Fibroblast of skin of abdomen (primary cell): ENCODE data around the gene ZNF618. TPM values are rescaled to one million over a fixed set of nuclear protein-coding genes. Genes with fewer than 3 reads are reported as not detected.

Experiments
- DNase-seq: peaks from one replicate; pipeline ENCODE4 v3.0.0-alpha.2; 2013
- polyA plus RNA-seq, 2 experiments: library from polyadenylated mRNA; unstranded; fragments of 120-200 nt; gene quantifications; one replicate each; pipeline ENCODE4 v1.2.1, GENCODE V29; 2013; ENCODE audit not compliant: insufficient read length in 2 of 2

The ZNF618 gene, protein sequence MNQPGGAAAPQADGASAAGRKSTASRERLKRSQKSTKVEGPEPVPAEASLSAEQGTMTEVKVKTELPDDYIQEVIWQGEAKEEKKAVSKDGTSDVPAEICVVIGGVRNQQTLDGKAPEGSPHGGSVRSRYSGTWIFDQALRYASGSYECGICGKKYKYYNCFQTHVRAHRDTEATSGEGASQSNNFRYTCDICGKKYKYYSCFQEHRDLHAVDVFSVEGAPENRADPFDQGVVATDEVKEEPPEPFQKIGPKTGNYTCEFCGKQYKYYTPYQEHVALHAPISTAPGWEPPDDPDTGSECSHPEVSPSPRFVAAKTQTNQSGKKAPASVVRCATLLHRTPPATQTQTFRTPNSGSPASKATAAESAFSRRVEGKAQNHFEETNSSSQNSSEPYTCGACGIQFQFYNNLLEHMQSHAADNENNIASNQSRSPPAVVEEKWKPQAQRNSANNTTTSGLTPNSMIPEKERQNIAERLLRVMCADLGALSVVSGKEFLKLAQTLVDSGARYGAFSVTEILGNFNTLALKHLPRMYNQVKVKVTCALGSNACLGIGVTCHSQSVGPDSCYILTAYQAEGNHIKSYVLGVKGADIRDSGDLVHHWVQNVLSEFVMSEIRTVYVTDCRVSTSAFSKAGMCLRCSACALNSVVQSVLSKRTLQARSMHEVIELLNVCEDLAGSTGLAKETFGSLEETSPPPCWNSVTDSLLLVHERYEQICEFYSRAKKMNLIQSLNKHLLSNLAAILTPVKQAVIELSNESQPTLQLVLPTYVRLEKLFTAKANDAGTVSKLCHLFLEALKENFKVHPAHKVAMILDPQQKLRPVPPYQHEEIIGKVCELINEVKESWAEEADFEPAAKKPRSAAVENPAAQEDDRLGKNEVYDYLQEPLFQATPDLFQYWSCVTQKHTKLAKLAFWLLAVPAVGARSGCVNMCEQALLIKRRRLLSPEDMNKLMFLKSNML
- 22.2 TPM for polyA plus RNA-seq (2013, experiment 1 of 2; ENCODE audit: insufficient read length)
- polyA plus RNA-seq (2013, experiment 2 of 2; ENCODE audit: insufficient read length): 21.7 TPM

DNA sequence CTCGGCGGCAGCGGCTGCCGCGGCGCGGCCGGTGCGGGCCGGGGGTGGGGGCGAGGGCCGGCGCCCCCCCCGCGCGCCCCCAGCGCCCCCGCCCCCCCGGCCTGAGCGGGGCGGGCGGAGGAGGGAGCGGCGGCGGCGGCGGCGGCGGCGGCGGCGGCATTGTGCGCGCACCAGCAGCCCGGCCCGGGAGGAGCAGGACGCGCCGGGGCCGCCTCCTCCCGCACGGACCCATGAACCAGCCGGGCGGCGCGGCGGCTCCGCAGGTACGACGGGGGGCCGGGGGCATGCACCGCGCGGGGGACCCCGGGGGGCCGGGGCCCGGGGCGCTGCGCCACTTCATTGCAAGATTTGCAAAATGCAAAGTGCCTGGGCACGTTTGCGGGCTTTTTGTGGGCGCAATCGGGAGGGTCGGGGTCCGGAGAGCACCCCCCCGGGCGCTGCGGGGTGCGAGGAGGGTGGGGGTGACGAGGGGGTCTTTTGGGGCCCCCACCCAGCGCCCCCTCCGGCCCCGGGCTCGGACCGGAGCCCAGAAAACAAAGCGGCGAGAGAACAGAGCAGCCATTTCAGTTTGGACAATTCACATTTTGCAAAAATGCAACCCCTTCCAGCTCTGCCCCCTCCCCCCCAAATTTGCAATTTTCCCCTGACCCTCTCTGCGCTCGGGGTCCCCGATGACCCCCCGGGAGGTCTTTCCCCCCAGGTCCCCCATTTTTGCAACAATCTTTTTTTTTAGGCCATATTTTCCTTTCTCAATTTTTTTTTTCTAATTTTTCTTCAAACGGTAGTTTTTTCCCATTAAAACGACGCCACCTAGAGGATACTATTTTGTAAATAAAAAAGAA, at the start of gene ZNF618:
ZNF618 (plus strand) TSS at position 159 of the 842 bp plus-strand sequence; CDS start at position 231, 72 bp downstream.
- no peak for DNase-seq

DNA sequence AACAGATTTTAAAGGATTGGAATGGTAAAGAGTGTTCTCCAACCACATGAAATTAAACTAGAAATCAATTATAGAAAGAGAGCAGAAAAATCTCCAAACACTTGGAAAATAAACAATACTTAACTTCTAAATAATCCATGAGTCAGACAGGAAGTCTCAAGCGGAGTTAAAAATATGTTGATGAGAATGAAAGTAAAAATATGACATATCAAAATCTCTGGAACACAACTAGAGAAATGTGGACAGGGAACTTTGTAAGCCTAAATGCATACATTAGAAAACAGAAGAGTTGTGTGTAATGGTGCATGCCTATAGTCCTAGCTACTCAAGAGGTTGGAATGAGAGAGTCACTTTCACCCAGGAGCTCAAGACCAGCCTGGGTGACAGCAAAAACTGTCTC, 47.9 kb upstream of the ZNF618 start:
- no peak for DNase-seq

DNA sequence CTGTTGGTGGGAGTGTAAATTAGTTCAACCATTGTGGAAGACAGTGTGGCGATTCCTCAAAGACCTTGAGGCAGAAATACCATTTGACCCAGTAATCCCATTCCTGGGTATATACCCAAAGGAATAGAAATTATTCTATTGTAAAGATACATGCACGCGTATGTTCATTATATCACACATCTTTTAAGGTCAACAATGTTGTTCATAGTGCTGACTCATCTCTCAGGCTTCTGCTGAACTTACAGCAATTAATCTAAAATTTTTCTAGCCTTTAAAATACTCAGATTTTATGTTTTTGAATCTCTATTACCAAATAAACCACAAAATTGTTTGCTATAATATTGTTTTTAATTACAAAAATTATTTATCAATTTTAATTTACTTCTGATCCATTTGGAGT, 38.8 kb upstream of the ZNF618 start:
- DNase-seq: no peak

DNA sequence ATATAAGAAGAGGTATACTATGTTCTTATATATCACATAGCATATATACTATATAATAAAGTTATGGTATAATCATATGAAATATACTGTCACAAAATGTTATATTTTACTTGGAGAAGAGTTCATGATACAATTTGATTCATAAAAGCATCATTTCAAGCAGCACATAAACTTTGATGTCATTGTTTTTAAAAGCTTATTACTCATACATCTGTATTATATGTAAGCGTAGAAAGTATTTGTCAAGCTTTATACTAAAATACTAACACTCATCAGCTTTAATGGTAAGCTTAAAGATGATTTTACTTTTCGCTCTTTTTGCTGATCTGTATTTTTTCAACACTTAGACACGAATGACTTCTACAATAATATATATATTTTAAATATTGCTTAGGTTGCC, 34.0 kb upstream of the ZNF618 start:
- no peak for DNase-seq

DNA sequence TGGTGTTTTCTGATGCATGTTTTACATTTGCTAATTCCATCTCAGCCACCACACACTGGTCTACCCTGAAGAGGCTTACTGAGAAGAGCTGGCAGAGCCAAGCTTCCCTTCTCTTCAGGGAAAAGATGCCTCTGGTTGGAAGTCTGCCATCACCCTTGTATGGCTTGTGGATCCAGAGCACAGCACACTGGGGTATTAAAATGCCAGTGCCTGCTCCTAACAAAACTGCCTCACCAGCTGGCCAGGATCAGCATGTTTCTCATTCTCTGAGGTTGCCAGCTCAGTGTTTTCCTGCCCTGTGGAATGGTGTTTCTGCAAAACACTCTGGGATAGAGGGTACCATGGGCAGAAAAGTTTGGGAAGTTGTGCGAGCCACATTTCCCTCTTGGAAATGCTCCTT, 31.6 kb upstream of the ZNF618 start:
- DNase-seq: no peak

DNA sequence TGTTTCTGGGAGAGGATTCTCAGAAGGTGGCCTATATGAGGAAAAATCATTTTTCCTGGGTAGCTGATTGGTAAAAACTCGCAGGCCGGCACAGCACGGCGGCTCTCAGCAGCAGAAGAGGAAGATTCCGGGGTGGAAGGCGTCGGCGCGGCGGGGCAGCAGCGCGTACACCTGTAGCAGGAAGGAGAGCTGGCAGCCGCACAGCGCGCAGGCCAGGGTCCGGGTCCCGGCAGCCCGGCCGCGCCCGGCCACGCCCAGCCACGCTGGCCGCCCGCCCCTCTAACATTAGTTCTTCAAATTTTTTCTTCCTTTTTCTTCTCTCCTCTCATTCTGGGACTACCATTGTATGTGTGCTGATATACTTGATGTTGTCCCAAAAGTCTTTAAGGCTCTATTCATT, 24.8 kb upstream of the ZNF618 start:
- DNase-seq: no peak

DNA sequence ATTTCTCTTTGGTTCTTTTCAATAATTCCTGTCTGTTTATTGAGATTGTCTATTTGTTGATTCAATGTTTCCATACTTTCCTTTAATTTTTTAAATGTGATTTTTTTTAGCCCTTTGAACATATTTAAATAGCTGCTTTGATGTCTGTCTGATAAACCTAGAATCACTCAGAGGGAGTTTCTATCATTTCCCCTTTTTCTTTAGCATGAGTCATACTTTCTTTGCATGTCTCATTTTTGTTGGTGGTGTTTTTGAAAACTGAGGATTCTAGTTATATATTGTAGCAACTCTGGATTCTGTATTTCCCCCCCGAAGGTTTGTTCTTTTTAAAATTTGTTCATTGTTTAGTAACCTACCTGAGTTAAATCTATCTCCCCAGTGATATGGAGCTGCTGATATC, 24.2 kb upstream of the ZNF618 start:
- no peak for DNase-seq

DNA sequence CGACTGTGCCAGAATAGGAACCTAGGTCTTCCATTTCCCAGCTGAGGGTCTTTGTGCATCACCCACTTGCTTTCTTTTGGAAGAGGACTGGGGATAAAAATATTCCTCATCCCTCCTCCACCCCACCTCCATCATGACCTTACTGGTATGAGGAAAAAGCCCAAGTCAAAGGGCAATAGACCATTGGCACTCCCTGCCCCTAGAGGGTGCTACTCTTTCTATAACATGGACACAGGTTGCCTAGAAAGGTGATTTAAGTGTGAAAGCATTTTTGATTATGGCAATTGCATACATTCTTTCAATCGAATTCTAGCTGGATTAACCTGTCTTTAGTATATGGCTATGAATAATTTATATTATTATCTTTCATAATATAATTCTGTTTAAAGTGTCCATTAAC, 22.8 kb upstream of the ZNF618 start:
- DNase-seq: no peak

DNA sequence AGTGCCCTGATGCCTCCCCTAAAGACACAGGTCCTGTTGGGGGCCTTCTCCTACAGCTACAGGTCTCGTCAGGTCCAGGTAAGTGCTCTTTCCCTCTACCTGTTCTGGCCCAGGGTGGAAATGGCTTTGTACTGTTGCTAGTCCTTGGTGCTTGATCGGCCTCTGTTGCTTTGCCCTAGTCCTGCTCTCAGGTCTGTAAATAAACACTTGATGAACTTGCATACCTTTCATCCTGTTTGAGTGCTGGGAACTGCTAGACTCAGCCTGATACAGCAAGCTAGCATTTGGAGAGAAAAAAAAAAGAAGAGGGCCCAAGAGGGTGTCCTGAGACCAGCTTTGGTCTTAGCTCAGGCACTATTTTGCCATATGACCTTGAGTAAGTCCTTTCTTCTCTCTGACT, 21.8 kb upstream of the ZNF618 start:
- no peak for DNase-seq

DNA sequence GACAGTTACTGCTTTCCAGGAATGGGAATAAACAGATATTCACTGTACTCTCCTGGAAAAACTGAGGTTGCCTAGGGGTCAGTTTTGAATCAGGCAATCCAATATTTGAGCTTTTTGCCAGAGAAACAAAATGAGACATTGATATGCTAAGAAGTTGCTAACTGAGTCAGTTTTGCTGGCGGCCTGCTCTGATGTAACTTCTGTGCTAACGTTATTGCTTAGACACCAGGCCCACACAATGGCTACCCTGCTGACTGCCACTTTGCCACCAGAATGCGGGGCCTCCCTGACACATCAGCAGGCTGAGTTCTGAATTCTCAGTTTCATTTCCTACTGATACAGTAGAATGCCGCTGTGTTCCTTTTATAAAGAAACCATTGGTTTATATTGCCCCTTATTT, 18.2 kb upstream of the ZNF618 start:
- no peak for DNase-seq

DNA sequence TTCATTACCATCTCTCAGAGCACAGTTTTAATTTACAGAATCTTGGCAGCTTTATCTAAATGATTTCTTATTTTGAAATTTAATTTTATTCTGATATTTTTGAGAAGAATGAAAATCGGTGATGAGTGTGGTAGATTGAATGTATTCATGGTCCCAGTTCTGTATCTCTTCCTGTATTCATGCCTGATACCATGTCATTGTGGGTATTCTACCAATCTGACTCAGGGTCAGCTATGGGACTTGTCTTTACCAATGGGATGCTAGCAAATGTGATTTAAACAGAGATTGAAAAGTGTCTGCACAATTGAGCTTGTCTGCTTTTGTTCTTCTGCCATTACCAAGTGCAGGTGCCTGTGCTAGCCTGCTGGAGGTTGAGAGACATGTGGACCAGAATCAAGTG, 17.8 kb upstream of the ZNF618 start:
- DNase-seq: no peak

DNA sequence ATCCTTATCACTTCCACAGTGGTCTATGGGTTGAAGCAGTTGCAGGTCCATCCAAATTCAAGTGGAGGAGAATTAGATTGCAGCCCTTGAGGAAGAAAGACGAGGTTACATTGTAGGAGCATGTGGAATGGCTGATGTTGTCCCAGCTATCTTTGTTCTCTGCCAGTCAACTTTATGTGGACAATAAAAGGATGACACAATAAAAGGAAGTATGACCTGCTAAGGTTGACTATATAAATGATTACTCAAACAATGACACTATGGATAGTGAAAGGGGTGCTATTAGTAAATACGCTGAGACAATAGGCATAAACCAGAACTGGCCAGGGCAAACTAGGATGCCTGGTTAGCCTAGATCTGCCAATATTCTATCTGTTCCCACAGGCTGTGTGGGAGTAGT, 12.8 kb upstream of the ZNF618 start:
- DNase-seq: no peak

DNA sequence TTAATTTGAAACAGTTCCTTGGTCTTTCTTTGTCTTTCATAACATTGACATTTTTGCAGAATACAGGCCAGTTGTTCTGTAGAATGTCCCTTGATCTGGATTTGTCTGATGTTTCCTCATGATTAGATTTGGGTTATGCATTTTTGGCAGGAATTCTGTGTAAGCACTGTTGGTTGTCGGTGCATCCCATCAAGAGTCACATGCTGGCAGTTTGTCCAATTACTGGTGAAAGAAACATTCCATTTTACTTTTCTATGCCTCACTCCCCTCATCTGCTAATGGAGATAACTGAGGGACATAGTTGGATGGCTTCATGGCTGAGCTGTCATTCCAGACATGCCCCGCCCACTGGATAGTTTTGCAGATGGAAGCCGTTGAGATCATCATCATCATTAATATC, 7.6 kb upstream of the ZNF618 start:
- no peak for DNase-seq

DNA sequence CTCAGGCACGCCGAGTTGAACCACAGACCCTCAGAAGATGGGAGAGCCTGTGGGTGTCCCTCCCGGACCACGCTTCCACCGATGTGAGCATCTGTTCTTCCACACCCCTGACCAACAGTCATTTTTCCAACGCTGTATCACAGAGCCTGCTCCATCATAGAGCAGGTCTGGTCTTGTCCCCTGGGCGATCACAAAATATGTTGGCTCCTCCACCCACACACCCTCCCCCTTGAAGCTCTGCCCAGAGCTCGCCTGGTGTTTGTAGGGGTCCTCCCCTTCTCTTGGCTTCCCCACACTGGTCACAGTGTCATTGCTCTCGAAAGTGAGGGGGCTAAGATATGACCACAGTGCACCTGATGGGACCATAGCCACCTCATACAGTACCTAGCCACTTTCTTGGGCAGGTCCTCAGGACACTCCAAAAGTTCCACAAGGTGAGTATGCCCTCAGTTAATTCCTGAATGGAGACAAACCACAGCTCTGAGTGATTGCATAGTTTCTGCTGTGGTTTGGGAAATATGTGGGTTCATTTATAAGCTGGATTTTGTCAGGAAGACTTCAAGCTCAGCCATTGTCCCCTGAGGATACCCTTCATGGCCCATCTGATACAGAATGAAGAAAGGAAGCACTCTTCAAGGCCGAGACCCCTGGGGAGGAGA, 3.5 kb upstream of the ZNF618 start:
- DNase-seq: no peak

DNA sequence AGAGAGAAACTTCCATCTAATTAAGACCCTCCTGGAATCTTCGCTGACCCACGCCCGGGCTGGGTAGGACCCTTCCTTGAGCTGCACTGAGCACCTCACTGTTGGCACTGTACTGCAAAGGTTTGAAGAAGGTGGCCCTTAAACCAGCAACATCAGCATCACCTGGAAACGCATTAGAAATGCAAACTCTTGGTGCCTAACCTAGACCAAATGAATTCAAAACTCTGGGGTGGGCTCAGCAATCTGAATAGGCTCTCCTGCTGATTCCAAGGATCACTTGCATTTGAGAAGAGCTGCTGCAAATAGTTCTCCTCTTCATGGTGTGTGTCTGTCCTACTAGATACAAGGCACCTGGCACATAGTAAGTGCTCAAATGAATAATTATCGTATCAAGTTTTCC, 2.7 kb upstream of the ZNF618 start:
- no peak for DNase-seq

DNA sequence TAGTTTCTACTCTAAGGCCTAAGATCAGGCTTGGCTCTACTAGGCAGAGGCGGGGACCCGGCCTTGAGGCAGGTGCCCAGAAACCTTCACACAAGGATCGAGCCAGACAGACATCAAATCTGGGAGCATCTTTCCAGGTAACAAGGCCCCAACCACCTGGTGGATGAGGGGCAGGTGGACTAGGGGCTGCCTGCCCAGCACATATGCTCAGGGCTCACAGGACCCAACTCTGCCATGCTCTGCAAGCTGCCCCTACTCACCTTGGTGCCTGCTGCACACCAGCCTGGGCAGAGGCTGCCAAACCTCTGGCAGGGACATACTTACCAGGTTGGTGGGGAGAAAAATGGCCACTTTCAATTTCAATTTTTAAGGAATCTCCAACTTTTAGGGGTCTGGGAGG, 2.2 kb upstream of the ZNF618 start:
- no peak for DNase-seq

DNA sequence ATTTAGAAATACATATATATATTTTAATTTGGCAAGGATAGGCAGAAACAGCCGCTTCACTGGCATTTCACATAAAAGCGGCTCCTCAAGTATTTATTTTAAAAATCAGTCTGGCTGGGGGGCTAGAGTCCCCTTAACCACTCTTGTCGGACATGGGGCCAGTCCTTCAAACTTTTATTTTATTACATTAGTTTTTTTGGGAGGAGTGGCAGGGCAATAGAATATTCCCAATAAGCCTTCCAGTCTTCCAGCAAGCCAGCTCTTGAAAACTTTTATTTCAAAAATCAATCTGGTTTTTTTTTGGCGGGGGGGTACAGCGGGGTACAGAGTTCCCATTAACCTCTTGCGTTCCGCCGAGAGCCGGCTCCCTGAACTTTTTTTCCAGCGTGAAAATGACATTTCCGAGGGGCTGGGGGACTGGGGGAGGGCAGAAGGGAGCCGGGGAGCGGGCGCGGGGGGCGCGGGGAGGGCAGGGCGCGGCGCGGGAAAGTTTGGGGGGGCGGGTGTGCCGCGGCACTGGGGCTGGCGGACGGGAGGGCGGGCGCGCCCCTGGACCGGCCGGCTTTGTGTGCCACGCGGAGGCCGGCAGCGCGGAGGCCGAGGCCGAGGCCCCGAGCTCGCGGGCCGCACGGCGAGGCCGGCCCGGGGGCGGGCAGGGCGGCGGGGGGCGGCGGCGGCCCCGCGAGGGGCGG, 504 bp upstream of the ZNF618 start:
- peak; percentile 47 for DNase-seq

DNA sequence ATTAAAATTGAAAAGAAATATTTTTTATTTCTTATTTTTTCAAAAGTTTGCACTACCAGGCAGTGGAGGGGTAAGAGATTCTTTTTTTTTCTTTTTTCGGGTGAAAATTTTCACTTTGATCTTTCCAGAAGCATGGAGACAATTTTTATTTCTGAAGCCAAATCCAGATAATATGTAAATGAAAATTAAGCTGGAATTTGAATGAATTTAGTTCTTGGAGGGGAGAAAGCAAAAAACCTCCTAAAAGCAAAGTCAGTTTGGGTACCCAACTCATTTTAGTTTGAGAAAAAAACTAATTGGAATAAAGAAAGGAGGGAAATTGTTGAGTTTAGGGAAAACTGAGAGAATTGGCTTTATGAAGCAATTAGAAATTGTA, 872 bp downstream of the ZNF618 start:
- no peak for DNase-seq

DNA sequence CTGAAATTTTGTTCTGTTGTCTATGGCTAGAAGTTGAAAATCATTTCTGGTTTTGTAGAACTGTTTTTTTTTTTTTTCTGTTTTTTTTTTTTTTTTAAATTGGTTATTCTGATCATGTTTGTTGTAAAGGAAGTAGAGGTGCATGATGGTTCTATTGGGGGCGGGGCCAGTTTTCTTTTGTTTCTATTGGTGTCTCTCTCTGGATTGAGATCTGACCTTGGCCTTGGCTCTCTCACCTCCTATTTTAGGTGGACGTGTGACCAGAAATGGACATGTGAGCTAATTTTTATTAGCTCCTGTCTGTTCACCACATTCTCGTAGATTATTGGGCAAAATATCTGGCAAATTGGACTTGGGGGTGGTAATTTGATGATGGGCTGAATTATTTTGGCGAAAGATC, 3.2 kb downstream of the ZNF618 start:
- no peak for DNase-seq

DNA sequence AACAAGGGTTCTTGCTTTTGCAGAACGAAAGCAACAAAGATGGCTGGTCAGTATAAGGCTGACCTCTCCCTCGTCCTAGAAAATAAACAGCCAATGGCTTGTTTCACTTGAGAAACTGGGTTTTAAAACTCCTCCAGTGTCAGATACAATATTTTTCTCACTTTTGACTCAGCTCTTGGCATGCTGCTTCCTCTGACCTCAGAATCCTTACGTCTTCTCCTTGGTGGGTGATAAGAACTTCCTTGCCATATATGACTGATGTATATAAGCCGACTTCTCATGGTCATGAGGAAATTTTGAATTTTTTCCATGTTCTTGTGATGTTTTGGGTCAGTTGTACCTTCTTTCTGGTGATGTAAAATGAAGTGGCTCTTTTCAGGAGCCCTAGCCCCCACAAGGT, 3.8 kb downstream of the ZNF618 start:
- DNase-seq: peak; percentile 57

DNA sequence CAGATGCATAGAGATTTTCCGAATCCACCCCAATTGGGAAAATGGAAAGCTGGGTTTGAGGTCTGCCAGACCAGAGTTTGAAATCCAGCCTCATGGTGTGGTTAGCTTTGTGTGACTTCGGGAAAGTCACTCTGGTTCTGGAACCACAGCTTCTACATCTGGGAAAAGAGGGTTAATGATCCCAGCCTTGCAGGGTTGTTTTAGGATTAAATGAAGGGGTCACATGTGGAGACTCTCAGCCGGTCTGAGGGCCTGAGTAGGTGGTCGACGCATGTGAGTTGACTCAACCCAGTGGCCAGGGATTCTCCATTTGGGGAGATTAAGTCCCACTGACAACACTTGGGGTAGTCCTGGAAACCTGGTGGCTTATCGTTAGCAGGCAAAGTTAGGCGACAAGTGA, 6.1 kb downstream of the ZNF618 start:
- no peak for DNase-seq
